OCI-LY7 (cell line): Measurements from ENCODE around the gene EIF5A2.
"Not testable (repeated sequence)": the region's sequence is repeated elsewhere in the genome, so short reads cannot be mapped to it uniquely, and the experiment has no call there.

Experiments
- CTCF ChIP-seq: fragments of 200-600 bp; sonication (generic); conservative IDR thresholded peaks from 2 replicates; pipeline ENCODE4 v1.5.1; 2014; ENCODE audit warnings: mild to moderate bottlenecking, antibody characterized with exemption, low read length, moderate library complexity, mixed read lengths
- EZH2phosphoT487 ChIP-seq: fragments of 200-600 bp; sonication (generic); IDR thresholded peaks from 2 replicates; pipeline ENCODE4 v1.6.1; 2018; ENCODE audit warnings: low read depth, borderline replicate concordance, mild to moderate bottlenecking, mixed run types, antibody characterized with exemption, low read length, moderate library complexity, mixed read lengths

DNA sequence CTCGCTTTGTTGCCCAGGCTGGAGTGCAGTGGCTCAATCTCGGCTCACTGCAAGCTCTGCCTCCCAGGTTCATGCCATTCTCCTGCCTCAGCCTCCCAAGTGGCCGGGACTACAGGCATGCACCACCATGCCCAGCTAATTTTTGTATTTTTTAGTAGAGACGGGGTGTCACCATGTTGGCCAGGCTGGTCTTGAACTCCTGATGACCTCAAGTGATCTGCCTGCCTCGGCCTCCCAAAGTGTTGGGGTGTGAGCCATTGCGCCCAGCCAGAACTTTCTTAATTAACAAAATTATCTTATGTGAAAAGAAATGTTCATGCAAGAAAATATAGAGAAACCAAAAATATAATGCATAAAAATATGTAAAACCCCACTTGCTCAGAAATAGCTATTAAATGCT, 31.1 kb downstream of the EIF5A2 start:
- not testable (repeated sequence) for TF ChIP-seq CTCF, EZH2phosphoT487
